NCI-H345 treated with DMSO at 0.1 percent for 48 hours (cell line): ENCODE data around the gene RAC2.

Experiments
- DNase-seq: peaks from one replicate; lab custom pipeline; 2025; ENCODE audit not compliant: unreplicated experiment; lab: John Stamatoyannopoulos, UW

Gene RAC2

GRCh38 chr22:37244114-37244921 lies at the start of gene RAC2:
Gene RAC2 (minus strand): TSS chr22:37244269. CDS start chr22:37244148, 121 bp downstream.
- DNase-seq: no peak

- no peak for DNase-seq
Measured at GRCh38 chr22:37293172-37293571, 49.1 kb upstream of the RAC2 start.

DNA sequence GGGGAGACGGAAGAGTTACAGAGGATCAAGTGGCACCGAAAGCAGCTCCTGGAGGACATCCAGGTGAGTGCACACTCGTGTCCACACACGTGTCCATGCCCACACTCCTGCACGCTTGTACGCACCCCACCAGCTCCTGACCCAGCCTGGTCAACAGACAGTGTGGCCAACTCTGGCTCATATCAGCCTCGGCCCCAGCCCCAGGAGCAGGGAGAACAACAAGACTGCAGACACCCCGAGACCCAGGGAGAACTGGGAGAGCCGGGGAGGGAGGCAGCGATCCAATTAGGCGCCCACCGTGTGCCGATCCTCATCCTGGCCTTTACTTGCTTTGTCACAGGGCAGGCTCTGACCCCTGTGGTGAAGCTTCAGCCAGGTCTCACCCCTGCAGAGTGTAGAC lies 48.6 kb upstream of the RAC2 start:
- no peak for DNase-seq

GRCh38 chr22:37291559-37292298 lies 47.7 kb upstream of the RAC2 start:
- DNase-seq: no peak

- DNase-seq: no peak
Measured at GRCh38 chr22:37290737-37291136, 46.7 kb upstream of the RAC2 start.

DNA sequence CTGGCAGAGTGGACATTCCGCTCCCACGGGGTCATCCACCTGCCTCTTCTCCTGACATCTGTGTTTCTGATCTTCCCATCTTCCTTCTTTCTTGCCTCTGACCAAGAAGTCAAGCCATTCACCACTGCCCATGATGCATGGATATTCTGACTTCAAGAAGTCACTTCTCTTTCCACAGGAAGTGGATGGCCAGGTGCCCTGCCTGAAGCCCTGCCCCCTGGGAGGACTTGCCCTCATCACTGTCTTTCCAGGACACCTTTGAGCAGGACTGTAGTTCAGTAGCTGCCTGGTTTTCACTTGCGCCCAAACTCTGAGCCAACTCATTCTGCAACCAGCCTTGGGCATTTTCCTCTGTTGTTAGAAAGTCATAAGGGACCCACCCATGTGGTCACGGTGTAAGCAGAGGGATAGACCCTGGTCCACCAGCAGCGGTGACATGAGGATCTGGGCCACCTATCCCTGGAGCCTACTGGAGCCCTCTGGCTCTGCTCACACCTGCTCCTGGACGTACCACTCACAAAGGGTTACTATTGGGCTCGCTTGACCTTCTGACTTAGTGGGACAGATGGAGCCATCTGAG lies 45.2 kb upstream of the RAC2 start:
- no peak for DNase-seq

- DNase-seq: no peak
Measured at GRCh38 chr22:37288521-37288920, 44.5 kb upstream of the RAC2 start.

- no peak for DNase-seq
Measured at GRCh38 chr22:37287550-37287951, 43.5 kb upstream of the RAC2 start.

DNA sequence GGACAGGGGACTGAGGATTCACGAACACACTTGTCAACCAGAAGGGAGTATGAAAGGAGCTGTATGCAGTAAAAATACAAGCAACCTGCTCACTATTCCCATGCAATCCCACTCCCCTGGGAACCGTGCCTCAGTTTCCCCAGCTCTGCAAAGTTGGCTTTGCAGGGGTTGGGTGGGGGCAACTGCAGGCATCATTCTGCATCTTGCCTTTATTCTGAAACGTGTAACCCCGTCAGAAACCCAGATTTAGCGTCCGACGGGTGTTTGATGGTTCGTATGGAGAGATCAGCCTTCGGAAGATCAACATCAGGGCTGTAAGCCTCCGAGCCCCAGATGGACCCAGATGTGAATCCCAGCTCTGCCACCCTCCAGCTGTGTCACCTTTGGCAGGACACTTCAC lies 41.9 kb upstream of the RAC2 start:
- DNase-seq: no peak

DNA sequence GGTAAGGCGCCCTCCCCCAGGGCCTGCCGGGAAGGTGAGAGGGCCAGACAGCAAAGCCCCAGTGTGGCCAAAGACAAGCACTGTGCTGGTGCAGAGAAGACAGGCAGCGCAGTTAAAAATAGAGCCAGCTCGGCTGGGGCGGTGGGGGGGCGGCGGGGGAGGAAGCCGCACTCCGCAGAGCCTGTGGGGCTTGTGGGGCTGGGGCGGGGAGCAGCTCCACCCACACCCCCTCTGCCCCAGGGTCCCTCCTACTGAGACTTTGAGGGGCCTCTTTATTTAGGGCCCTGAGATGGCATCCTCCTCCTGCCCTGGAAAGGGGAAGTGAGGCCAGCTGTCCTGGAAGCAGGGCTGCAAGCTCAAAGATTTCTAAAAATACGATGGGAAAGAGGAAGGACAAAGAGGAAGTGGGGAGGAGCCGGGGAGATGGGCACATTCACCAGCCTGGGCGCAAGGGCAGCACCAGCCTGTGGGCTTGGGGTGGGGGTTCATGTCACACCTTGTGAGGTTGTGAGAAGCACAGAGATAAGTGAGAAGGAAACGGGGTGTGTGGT lies 40.8 kb upstream of the RAC2 start:
- DNase-seq: no peak

GRCh38 chr22:37284126-37284804 lies 40.2 kb upstream of the RAC2 start:
- no peak for DNase-seq

DNA sequence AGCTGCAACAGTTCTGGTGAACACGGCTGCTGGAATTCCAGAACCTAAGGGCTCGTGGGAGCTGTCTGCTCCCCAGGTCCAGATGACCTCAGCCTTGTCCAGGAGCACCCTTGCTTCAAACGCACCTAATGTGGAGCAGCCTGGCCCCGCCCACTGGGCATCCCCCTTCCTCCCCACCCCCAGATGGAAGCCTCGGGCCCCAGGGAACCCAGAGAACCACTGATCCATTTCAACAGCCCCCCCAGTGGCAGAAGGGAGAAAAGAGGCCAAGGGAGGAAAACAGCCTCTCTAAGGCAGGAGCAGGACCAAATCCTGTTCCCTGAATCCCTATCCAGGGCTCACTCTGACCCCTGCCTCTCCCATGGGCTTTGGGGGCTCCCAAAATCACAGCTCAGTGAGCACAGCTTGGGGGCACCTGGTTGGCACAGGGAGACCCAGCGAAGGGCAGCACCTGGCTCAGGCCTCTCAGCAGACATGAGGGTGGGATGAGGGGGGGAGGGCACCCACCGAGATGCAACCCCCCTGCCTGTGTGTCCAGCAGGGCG lies 39.4 kb upstream of the RAC2 start:
- no peak for DNase-seq

DNA sequence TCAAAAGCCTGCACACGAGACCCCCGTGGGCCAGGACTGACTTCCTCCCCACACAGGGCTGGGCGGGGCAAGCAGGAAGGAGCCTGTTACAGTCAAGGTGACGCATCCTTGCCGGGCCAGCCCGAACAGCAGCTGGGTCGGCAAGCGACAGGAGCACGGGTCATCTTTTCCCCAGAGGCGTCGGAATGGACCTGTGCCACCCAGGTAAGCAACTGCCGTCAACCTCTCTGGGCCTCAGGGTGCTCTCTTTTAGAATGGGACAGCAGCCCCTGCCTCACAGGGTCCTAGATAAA lies 38.3 kb upstream of the RAC2 start, which contains the start of gene CYTH4:
CYTH4 (plus strand) TSS at position 124 of the 293 bp plus-strand sequence; CDS start at position 186, 62 bp downstream.
- DNase-seq: no peak

DNA sequence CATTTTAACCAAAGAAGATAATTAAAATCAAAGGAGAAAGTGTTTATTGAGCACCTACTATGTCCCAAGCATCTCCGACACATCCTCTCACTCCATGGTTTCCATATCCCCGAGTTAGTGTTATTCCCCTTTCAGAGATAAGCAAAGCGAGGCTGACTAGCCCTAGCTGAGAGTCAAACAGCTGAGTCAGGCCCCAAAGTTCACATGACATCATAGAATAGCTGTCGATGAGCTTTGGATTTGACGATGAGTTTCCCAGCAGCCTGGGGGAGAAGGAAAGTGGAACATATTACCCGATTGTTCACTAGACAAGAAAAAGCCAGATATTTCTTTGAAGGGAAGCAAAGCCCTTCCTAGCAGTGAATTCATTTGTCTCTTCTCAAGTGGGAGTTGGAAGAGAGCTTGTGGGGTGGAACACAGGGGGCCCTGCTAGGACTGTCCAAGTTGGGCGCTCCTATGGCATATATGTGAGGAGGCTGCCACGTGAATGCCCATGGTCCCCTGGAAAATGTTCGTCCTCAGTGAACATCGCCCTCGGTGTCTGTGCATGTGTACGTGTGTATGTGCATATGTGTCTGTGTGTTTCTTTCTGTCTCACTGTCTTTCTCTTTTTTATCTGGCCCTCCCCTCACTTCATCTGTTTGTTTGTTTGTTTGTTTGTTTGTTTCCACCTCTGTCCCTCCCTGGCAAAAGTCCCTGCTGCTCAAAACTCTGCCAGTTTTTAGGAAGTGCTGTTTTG lies 37.7 kb upstream of the RAC2 start:
- no peak for DNase-seq

DNA sequence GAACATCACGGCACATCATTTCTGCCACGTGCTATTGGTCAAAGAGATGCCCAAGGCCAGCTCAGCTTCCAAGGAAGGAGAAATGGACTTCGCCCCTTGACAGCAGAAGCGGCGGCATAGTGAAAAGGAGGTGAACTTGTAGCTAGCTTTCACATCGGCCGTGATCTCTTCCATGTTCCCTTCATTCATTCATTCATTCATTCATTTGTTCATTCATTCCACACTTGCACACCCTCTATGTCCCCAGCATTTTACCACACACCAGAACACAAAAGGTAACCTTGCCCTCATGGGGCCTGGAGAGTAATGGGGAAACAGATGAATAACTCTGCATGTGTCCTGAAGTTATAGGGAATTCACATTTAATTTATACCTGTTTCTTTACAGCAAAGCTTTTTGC lies 37.1 kb upstream of the RAC2 start:
- DNase-seq: no peak

- no peak for DNase-seq
Measured at GRCh38 chr22:37280718-37281117, 36.6 kb upstream of the RAC2 start.

- DNase-seq: no peak
Measured at GRCh38 chr22:37279331-37280181, 35.5 kb upstream of the RAC2 start.

- DNase-seq: no peak
Measured at GRCh38 chr22:37278261-37278660, 34.2 kb upstream of the RAC2 start.

- no peak for DNase-seq
Measured at GRCh38 chr22:37277384-37277783, 33.3 kb upstream of the RAC2 start.
